Head of caudate nucleus (tissue), 42 donors: ENCODE results near the gene CTAGE1.

Experiments used
- DNase-seq, 42 donors: peaks; one replicate each; pipeline versions ENCODE4 v3.0.0 to v3.0.0-alpha.2; 2020 to 2021; ENCODE audit warnings: mixed read lengths in 7 of 42
- intact Hi-C: fragments of 100-400 bp; cut with DNase I; formaldehyde crosslinking; loops from one replicate; pipeline ENCODE4 v1.15.0; 2022

The CTAGE1 gene

GRCh38 chr18:22446325-22446724, 28.6 kb upstream of the CTAGE1 start:
- no peak for DNase-seq
- intact Hi-C loops = no loop called here

GRCh38 chr18:22441638-22442037, 23.9 kb upstream of the CTAGE1 start:
- intact Hi-C loops = no loop called here
- no peak for DNase-seq

GRCh38 chr18:22439447-22439846, 21.7 kb upstream of the CTAGE1 start:
- no peak for DNase-seq
- intact Hi-C loops = no loop called here

GRCh38 chr18:22436136-22436535, 18.4 kb upstream of the CTAGE1 start:
- no peak for DNase-seq
- intact Hi-C loops = no loop called here

GRCh38 chr18:22434973-22435608, 17.4 kb upstream of the CTAGE1 start:
- DNase-seq = no peak
- intact Hi-C loops = no loop called here

- no peak for DNase-seq
- intact Hi-C loops = no loop called here
These were observed 16.2 kb upstream of the CTAGE1 start for GRCh38 chr18:22433956-22434355.

GRCh38 chr18:22432657-22433137, 15.0 kb upstream of the CTAGE1 start:
- intact Hi-C loops = no loop called here
- no peak for DNase-seq

GRCh38 chr18:22429564-22429963, 11.8 kb upstream of the CTAGE1 start:
- intact Hi-C loops = no loop called here
- no peak for DNase-seq

GRCh38 chr18:22428672-22429071, 11.0 kb upstream of the CTAGE1 start:
- intact Hi-C loops = no loop called here
- DNase-seq = no peak

GRCh38 chr18:22427822-22428549, 10.3 kb upstream of the CTAGE1 start:
- intact Hi-C loops = no loop called here
- no peak for DNase-seq

GRCh38 chr18:22424565-22424963, 6.8 kb upstream of the CTAGE1 start:
- intact Hi-C loops = no loop called here
- no peak for DNase-seq

- intact Hi-C loops = no loop called here
- no peak for DNase-seq
These were observed 6.3 kb upstream of the CTAGE1 start for GRCh38 chr18:22423878-22424564.

GRCh38 chr18:22422909-22423548, 5.3 kb upstream of the CTAGE1 start:
- intact Hi-C loops = no loop called here

GRCh38 chr18:22420652-22421051, 2.9 kb upstream of the CTAGE1 start:
- DNase-seq = no peak
- intact Hi-C loops = no loop called here

More at GRCh38 chr18:22422909-22423548, 5.3 kb upstream of the CTAGE1 start:
- peak in 3 of 42 donors; percentile 2 to 28 (median 3) for DNase-seq

- DNase-seq = no peak
- intact Hi-C loops = no loop called here
These were observed 5.4 kb downstream of the CTAGE1 start for GRCh38 chr18:22412176-22412911.

GRCh38 chr18:22411446-22411845, 6.3 kb downstream of the CTAGE1 start:
- intact Hi-C loops = no loop called here
- no peak for DNase-seq

- intact Hi-C loops = no loop called here
- DNase-seq = no peak
These were observed 7.6 kb downstream of the CTAGE1 start for GRCh38 chr18:22410126-22410525.

- intact Hi-C loops = no loop called here
- no peak for DNase-seq
These were observed 8.3 kb downstream of the CTAGE1 start for GRCh38 chr18:22409445-22409844.

- intact Hi-C loops = no loop called here
- DNase-seq = no peak
These were observed 9.7 kb downstream of the CTAGE1 start for GRCh38 chr18:22408059-22408458.
